ENCODE results near the gene PRTG. TPM values are rescaled to one million over a fixed set of nuclear protein-coding genes. Genes with fewer than 3 reads are reported as not detected.

The PRTG gene
- total and polyA plus RNA-seq, 2 donors (not counting 3 experiments of a cell fraction or from before 2014, with no cell fraction given), result 3.4 to 12.4 TPM

- Histone ChIP-seq H3K4me2 (ENCODE audit: insufficient read depth, low read length) (no peak overlapping the region), H2AFZ (ENCODE audit: low read depth, low read length) (no peak overlapping the region), H3K4me1 (ENCODE audit: control insufficient read depth, extremely low read depth, insufficient read depth, low read length) (no peaks in the 10 kb centered on the region), H3K79me2 (ENCODE audit: control insufficient read depth, insufficient read depth, low read length) (no peaks in the 10 kb centered on the region), H3K9ac (replicated peaks; ENCODE audit: extremely low read depth, insufficient read depth, low read length) (no peak overlapping the region), H3K4me3 (replicated peaks in 1 of 3; ENCODE audit: insufficient read depth in 1 of 3, low read depth in 1 of 3, low read length in 3 of 3) (no peak overlapping the region), H4K20me1 (replicated peaks; ENCODE audit: control insufficient read depth, extremely low read depth, insufficient read depth, low read length) (no peaks in the 10 kb centered on the region), H3K9me3 (replicated peaks; ENCODE audit: control insufficient read depth, insufficient read depth, low read length) (no peaks in the 10 kb centered on the region), H3K27ac (ENCODE audit: insufficient read depth, low read depth, low read length) (no peak overlapping the region), H3K36me3 (ENCODE audit: control insufficient read depth in 2 of 2, extremely low read depth in 1 of 2, insufficient read depth in 2 of 2, low read length in 2 of 2) (no peaks in the 10 kb centered on the region), H3K9me1 (replicated peaks; ENCODE audit: control insufficient read depth, extremely low read depth, insufficient read depth, low read length) (no peaks in the 10 kb centered on the region), H3K27me3 (ENCODE audit: control insufficient read depth in 2 of 2, insufficient read depth in 2 of 2, low read length in 2 of 2) (no peaks in the 10 kb centered on the region)
- BruUV-seq (replicated peaks), result no TSS peak
- FAIRE-seq, result no peak
- intact Hi-C loops (cut with micrococcal nuclease), result no loop called here
- DNase-seq (ENCODE audit: low read depth, low spot score), result no peak
- CTCF ChIA-PET, result interaction anchor here (1.1 to 2.4 kb wide), 2 partner anchors 17 to 52 kb away, joined by 3 to 7 read pairs; no protein-coding TSS in a partner anchor
- no peak for TF ChIP-seq POLR2A (IDR thresholded peaks at IDR 0.05; ENCODE audit: low read depth, low read length)
- no peak for TF ChIP-seq MYC (IDR thresholded peaks at IDR 0.05; ENCODE audit: low read depth, low read length)
- TF ChIP-seq GATA2 (IDR thresholded peaks at IDR 0.05; ENCODE audit: insufficient read depth, insufficient read length, low read depth, low read length), result no peak
- no peak for TF ChIP-seq FOS (IDR thresholded peaks at IDR 0.05; ENCODE audit: borderline replicate concordance, insufficient read depth, low read length)
- TF ChIP-seq MAX (IDR thresholded peaks at IDR 0.05; ENCODE audit: insufficient read depth, insufficient read length), result no peak
- no peak for TF ChIP-seq CTCF (IDR thresholded peaks at IDR 0.05; ENCODE audit: extremely low read depth in 1 of 2, insufficient read depth in 1 of 2, low read depth in 1 of 2, low read length in 2 of 2)
- no peak for TF ChIP-seq JUN (IDR thresholded peaks at IDR 0.05; ENCODE audit: borderline replicate concordance, insufficient read depth, insufficient read length, low read depth)
- no peak for TF ChIP-seq EZH2 (IDR thresholded peaks at IDR 0.05; ENCODE audit: borderline replicate concordance, low read depth, low read length, severe bottlenecking)
- no peak for TF ChIP-seq POLR2AphosphoS5 (IDR thresholded peaks at IDR 0.05; ENCODE audit: insufficient read depth, low read depth, low read length)
- POLR2A ChIA-PET, result no interaction called here
- dilution Hi-C loops (cut with MboI; ENCODE audit: extremely low pct_ligation_motif_present, low sequenced_read_pairs), result no loop called here
These were observed 57.7 kb downstream of the PRTG start for GRCh38 chr15:55685286-55685685.

Measured in endothelial cell of umbilical vein (primary cell).